Measurements from ENCODE around the gene TAS2R46. TPM values are rescaled to one million over a fixed set of nuclear protein-coding genes. Genes with fewer than 3 reads are reported as not detected.
"Not testable (repeated sequence)": the region's sequence is repeated elsewhere in the genome, so short reads cannot be mapped to it uniquely, and the experiment has no call there.

The TAS2R46 gene, protein sequence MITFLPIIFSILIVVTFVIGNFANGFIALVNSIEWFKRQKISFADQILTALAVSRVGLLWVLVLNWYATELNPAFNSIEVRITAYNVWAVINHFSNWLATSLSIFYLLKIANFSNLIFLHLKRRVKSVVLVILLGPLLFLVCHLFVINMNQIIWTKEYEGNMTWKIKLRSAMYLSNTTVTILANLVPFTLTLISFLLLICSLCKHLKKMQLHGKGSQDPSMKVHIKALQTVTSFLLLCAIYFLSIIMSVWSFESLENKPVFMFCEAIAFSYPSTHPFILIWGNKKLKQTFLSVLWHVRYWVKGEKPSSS
- 0.33 and 0.41 TPM in 2 replicates for total RNA-seq

DNA sequence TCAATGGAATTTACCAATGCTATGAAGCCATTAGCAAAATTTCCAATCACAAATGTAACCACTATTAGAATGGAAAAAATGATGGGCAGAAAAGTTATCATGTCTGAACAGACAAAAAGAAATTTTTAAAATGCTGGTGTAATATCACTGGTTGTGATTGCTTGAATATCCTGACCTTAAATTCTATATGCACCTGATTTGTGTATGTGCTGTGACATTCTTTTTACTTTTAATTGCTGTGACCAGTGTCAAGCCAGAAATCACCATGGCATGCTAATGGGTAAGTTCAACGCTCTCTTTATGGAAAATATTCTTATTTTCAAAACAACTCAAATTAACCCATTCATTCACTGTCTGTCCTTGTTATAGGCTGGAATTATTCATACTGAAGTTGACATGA lies at the start of gene TAS2R46:
Gene TAS2R46, minus strand, starts transcription at position 101 of the 400 bp plus-strand sequence. Its CDS starts 0 bp downstream, at position 101.
- H3K4me3 ChIP-seq (ENCODE audit: low read depth, low read length); H3K27me3 ChIP-seq (ENCODE audit: control insufficient read depth, insufficient read depth, low read length); DNase-seq (ENCODE audit: low read depth); H3K36me3 ChIP-seq (ENCODE audit: control insufficient read depth, insufficient read depth, low read length): not testable (repeated sequence)

DNA sequence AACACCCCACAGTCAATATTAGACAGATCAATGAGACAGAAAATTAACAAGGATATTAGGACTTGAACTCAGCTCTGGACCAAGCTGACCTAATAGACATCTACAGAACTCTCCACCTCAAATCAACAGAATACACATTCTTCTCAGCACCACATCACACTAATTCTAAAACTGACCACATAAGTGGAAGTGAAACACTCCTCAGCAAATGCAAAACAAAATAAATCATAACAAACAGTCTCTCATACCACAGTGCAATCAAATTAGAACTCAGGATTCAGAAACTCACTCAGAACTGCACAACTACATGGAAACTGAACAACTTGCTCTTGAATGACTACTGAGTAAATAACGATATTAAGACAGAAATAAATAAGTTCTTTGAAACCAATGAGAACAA lies 49.1 kb upstream of the TAS2R46 start:
- DNase-seq (ENCODE audit: low read depth); H3K27me3 ChIP-seq (ENCODE audit: control insufficient read depth, insufficient read depth, low read length); H3K36me3 ChIP-seq (ENCODE audit: control insufficient read depth, insufficient read depth, low read length); H3K4me3 ChIP-seq (ENCODE audit: low read depth, low read length): not testable (repeated sequence)

DNA sequence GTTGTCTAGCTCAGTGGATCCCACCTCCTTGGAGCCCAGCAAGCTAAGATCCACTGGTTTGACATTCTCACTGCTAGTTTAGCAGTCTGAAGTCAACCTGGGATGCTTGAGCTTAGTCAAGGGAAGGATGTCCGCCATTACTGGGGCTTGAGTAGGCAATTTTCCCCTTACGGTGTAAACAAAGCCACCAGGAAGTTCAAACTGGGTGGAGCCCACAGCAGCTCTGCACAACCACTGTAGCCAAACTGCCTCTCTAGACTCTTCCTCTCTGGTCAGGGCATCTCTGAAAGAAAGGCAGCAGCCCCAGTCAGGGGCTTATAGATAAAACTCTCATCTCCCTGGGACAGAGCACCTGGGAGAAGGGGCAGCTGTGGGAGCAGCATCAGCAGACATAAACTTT lies 46.8 kb upstream of the TAS2R46 start:
- TF ChIP-seq, protein P1, sequence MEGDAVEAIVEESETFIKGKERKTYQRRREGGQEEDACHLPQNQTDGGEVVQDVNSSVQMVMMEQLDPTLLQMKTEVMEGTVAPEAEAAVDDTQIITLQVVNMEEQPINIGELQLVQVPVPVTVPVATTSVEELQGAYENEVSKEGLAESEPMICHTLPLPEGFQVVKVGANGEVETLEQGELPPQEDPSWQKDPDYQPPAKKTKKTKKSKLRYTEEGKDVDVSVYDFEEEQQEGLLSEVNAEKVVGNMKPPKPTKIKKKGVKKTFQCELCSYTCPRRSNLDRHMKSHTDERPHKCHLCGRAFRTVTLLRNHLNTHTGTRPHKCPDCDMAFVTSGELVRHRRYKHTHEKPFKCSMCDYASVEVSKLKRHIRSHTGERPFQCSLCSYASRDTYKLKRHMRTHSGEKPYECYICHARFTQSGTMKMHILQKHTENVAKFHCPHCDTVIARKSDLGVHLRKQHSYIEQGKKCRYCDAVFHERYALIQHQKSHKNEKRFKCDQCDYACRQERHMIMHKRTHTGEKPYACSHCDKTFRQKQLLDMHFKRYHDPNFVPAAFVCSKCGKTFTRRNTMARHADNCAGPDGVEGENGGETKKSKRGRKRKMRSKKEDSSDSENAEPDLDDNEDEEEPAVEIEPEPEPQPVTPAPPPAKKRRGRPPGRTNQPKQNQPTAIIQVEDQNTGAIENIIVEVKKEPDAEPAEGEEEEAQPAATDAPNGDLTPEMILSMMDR (IDR thresholded peaks at IDR 0.05; ENCODE audit: insufficient read depth, low read length, poor library complexity, severe bottlenecking), result no peak
- no peak for DNase-seq (ENCODE audit: low read depth)

DNA sequence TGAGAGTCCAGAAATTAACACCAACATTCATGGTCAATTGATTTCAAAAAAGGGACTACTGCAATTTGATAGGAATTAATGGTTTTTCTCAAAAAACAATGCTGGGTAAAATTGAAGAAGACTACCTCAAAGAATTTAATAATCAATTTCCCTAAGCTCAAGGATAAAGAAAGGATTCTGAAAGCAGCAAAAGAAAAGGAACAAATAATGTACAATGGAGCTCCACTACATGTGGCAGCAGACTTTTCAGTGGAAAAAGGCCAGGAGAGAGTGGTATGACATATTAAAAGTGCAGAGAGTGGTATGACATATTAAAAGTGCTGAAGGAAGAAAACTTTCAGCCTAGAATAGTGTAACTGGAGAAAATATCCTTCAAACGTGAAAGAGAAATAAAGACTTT lies 45.6 kb upstream of the TAS2R46 start:
- TF ChIP-seq, protein P1 (IDR thresholded peaks at IDR 0.05; ENCODE audit: insufficient read depth, low read length, poor library complexity, severe bottlenecking), result no peak
- no peak for DNase-seq (ENCODE audit: low read depth)
- H3K36me3 ChIP-seq (ENCODE audit: control insufficient read depth, insufficient read depth, low read length), result no peaks in the 10 kb centered on the region

More for the DNA sequence above, 46.8 kb upstream of the TAS2R46 start:
- no peak overlapping the region for H3K4me3 ChIP-seq (ENCODE audit: low read depth, low read length)
- no peaks in the 10 kb centered on the region for H3K36me3 ChIP-seq (ENCODE audit: control insufficient read depth, insufficient read depth, low read length)
- no peaks in the 10 kb centered on the region for H3K27me3 ChIP-seq (ENCODE audit: control insufficient read depth, insufficient read depth, low read length)

DNA sequence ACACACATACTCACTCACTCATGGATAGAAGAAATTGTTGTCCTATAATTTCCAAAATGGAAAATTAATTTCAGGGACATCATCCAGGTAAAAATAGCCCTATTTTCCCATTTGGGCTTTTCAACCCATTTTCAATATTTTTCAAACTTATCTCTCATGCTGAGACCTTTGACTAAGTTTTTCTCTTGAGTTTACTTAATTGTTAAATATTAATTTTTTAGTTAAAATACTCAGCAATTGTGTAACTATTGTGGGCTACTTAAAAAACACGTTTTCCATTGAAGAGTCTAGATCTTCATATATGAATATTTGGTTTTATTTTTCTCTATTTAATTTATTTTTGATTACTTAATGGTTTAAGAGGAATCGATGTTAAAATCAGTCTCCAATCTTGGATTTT lies 44.2 kb upstream of the TAS2R46 start:
- TF ChIP-seq, protein P1 (IDR thresholded peaks at IDR 0.05; ENCODE audit: insufficient read depth, low read length, poor library complexity, severe bottlenecking), result no peak
- Histone ChIP-seq H3K27me3 (ENCODE audit: control insufficient read depth, insufficient read depth, low read length) (no peaks in the 10 kb centered on the region), H3K36me3 (ENCODE audit: control insufficient read depth, insufficient read depth, low read length) (no peaks in the 10 kb centered on the region), H3K4me3 (ENCODE audit: low read depth, low read length) (no peak overlapping the region)
- no peak for DNase-seq (ENCODE audit: low read depth)

More for the DNA sequence above, 45.6 kb upstream of the TAS2R46 start:
- H3K4me3 ChIP-seq (ENCODE audit: low read depth, low read length), result no peak overlapping the region
- no peaks in the 10 kb centered on the region for H3K27me3 ChIP-seq (ENCODE audit: control insufficient read depth, insufficient read depth, low read length)

DNA sequence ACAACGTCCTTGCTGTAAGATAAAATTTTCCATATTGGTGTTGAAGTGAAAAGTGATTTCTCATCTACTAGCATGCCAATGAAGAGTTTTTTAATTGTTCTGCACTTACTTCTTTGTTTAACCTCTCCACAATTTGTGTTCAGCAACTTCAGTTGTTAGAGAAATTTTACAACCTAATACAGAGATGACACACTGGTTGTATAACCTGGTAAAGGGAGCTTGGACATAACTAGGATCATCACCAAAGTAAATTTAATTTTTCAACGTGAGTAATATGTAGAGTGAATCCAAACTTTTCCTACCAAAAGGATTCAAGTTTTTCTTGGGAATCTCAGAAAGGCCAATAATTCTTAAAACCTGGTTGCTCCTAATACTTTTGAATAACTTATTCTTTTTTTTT lies 43.5 kb upstream of the TAS2R46 start:
- H3K4me3 ChIP-seq (ENCODE audit: low read depth, low read length), result no peak overlapping the region
- TF ChIP-seq, protein P1 (IDR thresholded peaks at IDR 0.05; ENCODE audit: insufficient read depth, low read length, poor library complexity, severe bottlenecking), result no peak
- H3K36me3 ChIP-seq (ENCODE audit: control insufficient read depth, insufficient read depth, low read length), result no peaks in the 10 kb centered on the region
- no peaks in the 10 kb centered on the region for H3K27me3 ChIP-seq (ENCODE audit: control insufficient read depth, insufficient read depth, low read length)
- DNase-seq (ENCODE audit: low read depth), result no peak

DNA sequence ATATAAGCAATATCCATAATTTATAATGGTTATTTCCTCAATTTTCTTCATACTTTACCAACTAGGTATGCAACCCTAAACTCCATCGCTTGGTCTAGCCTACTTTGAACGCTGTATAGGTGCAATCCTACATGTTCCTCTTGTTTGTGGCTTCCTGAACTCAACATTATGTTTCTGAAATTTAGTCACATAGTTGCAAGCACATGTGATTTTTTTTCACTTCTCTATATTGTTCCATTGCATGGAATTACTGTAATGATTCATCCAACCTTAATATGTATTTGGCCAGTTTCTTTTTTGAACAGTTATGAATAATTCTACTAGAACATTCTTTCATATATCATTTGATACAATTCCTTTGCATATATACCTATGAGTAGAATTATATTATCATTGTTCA lies 32.8 kb upstream of the TAS2R46 start:
- not testable (repeated sequence) for DNase-seq (ENCODE audit: low read depth); H3K4me3 ChIP-seq (ENCODE audit: low read depth, low read length); H3K27me3 ChIP-seq (ENCODE audit: control insufficient read depth, insufficient read depth, low read length)

More for the DNA sequence above, 32.8 kb upstream of the TAS2R46 start:
- H3K36me3 ChIP-seq (ENCODE audit: control insufficient read depth, insufficient read depth, low read length), result not testable (repeated sequence)
